Peyer's patch (tissue), 4 donors: ENCODE data around the gene GPR183. TPM values are rescaled to one million over a fixed set of nuclear protein-coding genes. Genes with fewer than 3 reads are reported as not detected.
A peak's percentile ranks its signal among the peaks of the same experiment; 100 is the strongest.

Source experiments
- DNase-seq, 3 donors: peaks; one replicate each; pipeline ENCODE4 v3.0.0-alpha.2; 2017 to 2019
- H3K27ac ChIP-seq, 4 donors: fragments of 200-600 bp; sonication (generic); one replicate each; pipeline ENCODE4 v1.5.1; 2016 to 2019
- H3K27me3 ChIP-seq, 2 donors: fragments of 200-600 bp; sonication (generic); one replicate each; pipeline ENCODE4 v1.5.1; 2019
- H3K36me3 ChIP-seq, 3 donors: fragments of 200-600 bp; sonication (generic); one replicate each; pipeline ENCODE4 v1.5.1; 2016 to 2019
- H3K4me1 ChIP-seq, 4 donors: fragments of 200-600 bp; sonication (generic); one replicate each; pipeline ENCODE4 v1.5.1; 2016 to 2019
- H3K4me3 ChIP-seq, 4 donors: fragments of 200-600 bp; sonication (generic); 1 replicate in 3 of 4; 2 replicates in 1 of 4; pipeline ENCODE4 v1.5.1; 2016 to 2019; ENCODE audit warnings: mild to moderate bottlenecking in 1 of 4
- H3K9me3 ChIP-seq, 4 donors: fragments of 200-600 bp; sonication (generic); one replicate each; pipeline ENCODE4 v1.5.1; 2016 to 2019; ENCODE audit warnings: mild to moderate bottlenecking in 1 of 4
- CTCF ChIP-seq, 6 experiments: fragments of 450-650 bp in 4 of 6; fragments of 200-600 bp in 2 of 6; sonication (generic) in 1 of 6; IDR thresholded peaks; one replicate each; pipeline ENCODE4 v1.5.1; 2017 to 2019; ENCODE audit warnings: antibody characterized with exemption in 6 of 6, mild to moderate bottlenecking in 3 of 6, moderate library complexity in 1 of 6
- POLR2A ChIP-seq, 2 donors: fragments of 450-650 bp; IDR thresholded peaks; one replicate each; pipeline ENCODE4 v1.5.1; 2017; ENCODE audit warnings: antibody characterized with exemption in 2 of 2, mild to moderate bottlenecking in 2 of 2, moderate library complexity in 2 of 2
- total RNA-seq, 4 donors: library from RNA; depleted of rRNA; stranded (reverse); fragments of >200 nt; gene quantifications; one replicate each; pipeline ENCODE4 v1.1.0, GENCODE V29; 2016

The GPR183 gene
- total RNA-seq, 4 donors from 2014 or later: 1.1 to 24.8 (median 3.9) TPM

GRCh38 chr13:99267927-99268326 is 39.3 kb downstream of the GPR183 start:
- no peak for TF ChIP-seq POLR2A (IDR thresholded peaks at IDR 0.05)
- TF ChIP-seq CTCF (IDR thresholded peaks at IDR 0.05): no peak
- DNase-seq: no peak
- no peaks in the 10 kb centered on the region for H3K27me3 ChIP-seq
- peaks cover 0 to 16% (median 4%) of the 10 kb centered on the region in 4 donors for H3K4me1 ChIP-seq
- no peak overlapping the region for H3K4me3 ChIP-seq
- H3K9me3 ChIP-seq: peaks cover 0 to 4% (median 0%) of the 10 kb centered on the region in 4 donors
- no peak overlapping the region for H3K27ac ChIP-seq
- H3K36me3 ChIP-seq: no peaks in the 10 kb centered on the region

GRCh38 chr13:99266827-99267226 is 40.4 kb downstream of the GPR183 start:
- Histone ChIP-seq H3K4me3 (no peak overlapping the region), H3K4me1 (peaks cover 0 to 16% (median 4%) of the 10 kb centered on the region in 4 donors), H3K9me3 (no peaks in the 10 kb centered on the region), H3K36me3 (no peaks in the 10 kb centered on the region), H3K27me3 (no peaks in the 10 kb centered on the region), H3K27ac (no peak overlapping the region)
- no peak for TF ChIP-seq CTCF (IDR thresholded peaks at IDR 0.05)
- no peak for TF ChIP-seq POLR2A (IDR thresholded peaks at IDR 0.05)
- no peak for DNase-seq

- DNase-seq: no peak
- Histone ChIP-seq H3K9me3 (no peaks in the 10 kb centered on the region), H3K4me3 (no peak overlapping the region), H3K27me3 (no peaks in the 10 kb centered on the region), H3K4me1 (peaks cover 0 to 16% (median under 1%) of the 10 kb centered on the region in 4 donors), H3K36me3 (no peaks in the 10 kb centered on the region), H3K27ac (no peak overlapping the region)
- TF ChIP-seq POLR2A (IDR thresholded peaks at IDR 0.05) (no peak), CTCF (IDR thresholded peaks at IDR 0.05) (peak; percentile 46 to 80 (median 78))
Observed at GRCh38 chr13:99265821-99266426, 41.3 kb downstream of the GPR183 start.

GRCh38 chr13:99265162-99265800 is 41.9 kb downstream of the GPR183 start:
- Histone ChIP-seq H3K4me1 (peaks cover 0 to 16% (median 0%) of the 10 kb centered on the region in 4 donors), H3K9me3 (no peaks in the 10 kb centered on the region), H3K4me3 (no peak overlapping the region), H3K27ac (no peak overlapping the region), H3K36me3 (no peaks in the 10 kb centered on the region), H3K27me3 (no peaks in the 10 kb centered on the region)
- no peak for DNase-seq
- no peak for TF ChIP-seq CTCF (IDR thresholded peaks at IDR 0.05)
- no peak for TF ChIP-seq POLR2A (IDR thresholded peaks at IDR 0.05)

- Histone ChIP-seq H3K9me3 (no peaks in the 10 kb centered on the region), H3K27ac (peak overlapping the region in 1 of 4 donors; percentile 32), H3K36me3 (no peaks in the 10 kb centered on the region), H3K27me3 (no peaks in the 10 kb centered on the region), H3K4me3 (no peak overlapping the region), H3K4me1 (peaks cover 0 to 20% (median 2%) of the 10 kb centered on the region in 4 donors)
- TF ChIP-seq POLR2A (IDR thresholded peaks at IDR 0.05) (no peak), CTCF (IDR thresholded peaks at IDR 0.05) (no peak)
- DNase-seq: peak in 2 of 3 donors; percentile 64 to 65
Observed at GRCh38 chr13:99264051-99264450, 43.1 kb downstream of the GPR183 start.
